Suppressor macrophage (primary cell): Measurements from ENCODE around the gene MAMSTR.

Experiments used
- DNase-seq, 4 experiments: peaks; one replicate each; pipeline ENCODE4 v3.0.0-alpha.2; 2020 to 2022

The MAMSTR gene

GRCh38 chr19:48746110-48746509, 26.6 kb upstream of the MAMSTR start:
- no peak for DNase-seq

GRCh38 chr19:48745208-48745995, 25.9 kb upstream of the MAMSTR start:
- peak; percentile 72 to 80 (median 77) for DNase-seq

- peak; percentile 40 to 46 (median 43) for DNase-seq
Measured at GRCh38 chr19:48742096-48742495, 22.6 kb upstream of the MAMSTR start.

- peak in 1 of 4 experiments; percentile 43 for DNase-seq
Measured at GRCh38 chr19:48741129-48741999, 21.8 kb upstream of the MAMSTR start.

GRCh38 chr19:48740164-48740972, 20.8 kb upstream of the MAMSTR start, which contains the start of gene RASIP1:
Gene RASIP1 (minus strand): TSS chr19:48740610. CDS start chr19:48740282, 328 bp downstream.
- no peak for DNase-seq

GRCh38 chr19:48739404-48740163, 20.1 kb upstream of the MAMSTR start:
- peak in 1 of 4 experiments; percentile 32 for DNase-seq

GRCh38 chr19:48738557-48739403, 19.3 kb upstream of the MAMSTR start:
- peak; percentile 81 to 95 (median 91) for DNase-seq

GRCh38 chr19:48737360-48737998, 18.0 kb upstream of the MAMSTR start:
- no peak for DNase-seq

GRCh38 chr19:48735031-48735615, 15.6 kb upstream of the MAMSTR start:
- DNase-seq, result no peak

- no peak for DNase-seq
Measured at GRCh38 chr19:48734625-48735024, 15.1 kb upstream of the MAMSTR start.

- DNase-seq, result no peak
Measured at GRCh38 chr19:48731452-48731851, 11.9 kb upstream of the MAMSTR start.

GRCh38 chr19:48728911-48729664, 9.6 kb upstream of the MAMSTR start:
- DNase-seq, result no peak

- peak; percentile 35 to 80 (median 56) for DNase-seq
Measured at GRCh38 chr19:48726556-48726955, 7.0 kb upstream of the MAMSTR start.

- peak; percentile 61 to 81 (median 68) for DNase-seq
Measured at GRCh38 chr19:48724796-48725753, 5.5 kb upstream of the MAMSTR start.

- DNase-seq, result no peak
Measured at GRCh38 chr19:48722196-48722708, 2.7 kb upstream of the MAMSTR start.

GRCh38 chr19:48720613-48721296, 1.2 kb upstream of the MAMSTR start:
- peak; percentile 96 to 98 (median 97) for DNase-seq

GRCh38 chr19:48720251-48720612, 707 bp upstream of the MAMSTR start:
- DNase-seq, result no peak
